GM12801 (cell line): Measurements from ENCODE around the gene GPRIN3.

Source experiments
- CTCF ChIP-seq: IDR thresholded peaks from one replicate; pipeline ENCODE4 v1.5.1; 2011; ENCODE audit warnings: control low read depth; ENCODE audit not compliant: insufficient read length; ENCODE audit errors: extremely low read depth

Gene GPRIN3

GRCh38 chr4:89331197-89331596, 23.6 kb upstream of the GPRIN3 start:
- no peak for TF ChIP-seq CTCF

- no peak for TF ChIP-seq CTCF
These were observed 21.7 kb upstream of the GPRIN3 start for GRCh38 chr4:89329280-89329679.

GRCh38 chr4:89324671-89325070, 17.1 kb upstream of the GPRIN3 start:
- no peak for TF ChIP-seq CTCF

- no peak for TF ChIP-seq CTCF
These were observed 15.1 kb upstream of the GPRIN3 start for GRCh38 chr4:89322671-89323070.

- TF ChIP-seq CTCF: no peak
These were observed 12.2 kb upstream of the GPRIN3 start for GRCh38 chr4:89319756-89320155.

GRCh38 chr4:89316931-89317366, 9.3 kb upstream of the GPRIN3 start:
- TF ChIP-seq CTCF: no peak

- no peak for TF ChIP-seq CTCF
These were observed 8.6 kb upstream of the GPRIN3 start for GRCh38 chr4:89316211-89316610.

GRCh38 chr4:89314291-89314690, 6.7 kb upstream of the GPRIN3 start:
- no peak for TF ChIP-seq CTCF
